A549 (cell line): Measurements from ENCODE around the gene SPCS3. TPM values are rescaled to one million over a fixed set of nuclear protein-coding genes. Genes with fewer than 3 reads are reported as not detected.

Source experiments
- ATAC-seq, 2 experiments: fragments of 200-7000 bp in 1 of 2; fragments of >200 bp in 1 of 2; cut with Nextera tagmentation in 1 of 2; cut with Tn5 transposase in 1 of 2; 3 replicates each; pipeline versions ENCODE4 v1.8.0 to v1.9.1; 2018 to 2020; ENCODE audit warnings: mild to moderate bottlenecking in 1 of 2, moderate library complexity in 1 of 2
- CTCF ChIA-PET: fragments of 300-600 bp; sonication (Branson Sonifier 250); formaldehyde crosslinking; extraction: SDS; loops from one replicate; lab custom pipeline; 2021; ENCODE audit warnings: antibody characterized with exemption, inconsistent platforms; lab: Yijun Ruan, JAX
- POLR2A ChIA-PET: fragments of 350-600 bp; formaldehyde crosslinking; extraction: SDS; loops from one replicate; lab custom pipeline; 2021; ENCODE audit warnings: antibody characterized with exemption, inconsistent platforms; lab: Yijun Ruan, JAX
- DNase-seq, 2 experiments: peaks; one replicate each; pipeline versions ENCODE4 v3.0.0 to v3.0.0-alpha.2; 2011 to 2016; ENCODE audit warnings: low read depth in 1 of 2, low spot score in 1 of 2
- FAIRE-seq: peaks from 2 replicates; lab custom pipeline; 2011; peaks lifted over from hg19 to GRCh38; lab: Jason Lieb, UNC
- H3K27ac ChIP-seq, 2 experiments: fragments of >200 bp; sonication (Bioruptor Twin); formaldehyde crosslinking; 3 replicates each; pipeline ENCODE4 v1.5.1; 2016 to 2017
- H3K4me1 ChIP-seq: fragments of >200 bp; sonication (Bioruptor Twin); formaldehyde crosslinking; 3 replicates; pipeline ENCODE4 v1.6.1; 2016
- H3K4me2 ChIP-seq: fragments of >200 bp; sonication (Bioruptor Twin); formaldehyde crosslinking; 3 replicates; pipeline ENCODE4 v1.6.1; 2016
- H3K4me3 ChIP-seq: fragments of >200 bp; sonication (Bioruptor Twin); formaldehyde crosslinking; 3 replicates; pipeline ENCODE4 v1.5.1; 2016
- H3K9me3 ChIP-seq: fragments of >200 bp; sonication (Bioruptor Twin); formaldehyde crosslinking; 3 replicates; pipeline ENCODE4 v1.6.1; 2016
- CEBPB ChIP-seq, 2 experiments: fragments of >200 bp in 1 of 2; sonication (Bioruptor Twin) in 1 of 2; formaldehyde crosslinking in 1 of 2; IDR thresholded peaks; 2 replicates each; pipeline ENCODE4 v1.6.1; 2012 to 2016
- EHMT2 ChIP-seq: fragments of 200-600 bp; sonication (generic); IDR thresholded peaks from 2 replicates; pipeline ENCODE4 v1.6.1; 2016; ENCODE audit warnings: antibody characterized with exemption, low read depth, mild to moderate bottlenecking, moderate library complexity
- ESRRA ChIP-seq: fragments of 150-350 bp; IDR thresholded peaks from 2 replicates; pipeline ENCODE4 v1.6.1; 2014; ENCODE audit warnings: mild to moderate bottlenecking, low read length, borderline replicate concordance
- HDAC2 ChIP-seq: fragments of 200-600 bp; sonication (generic); IDR thresholded peaks from 2 replicates; pipeline ENCODE4 v1.6.1; 2016
- HOXB13 ChIP-seq: fragments of 250-450 bp; sonication (Bioruptor Pico); IDR thresholded peaks from 2 replicates; pipeline ENCODE4 v1.5.0; 2020; ENCODE audit warnings: low read depth, mild to moderate bottlenecking, moderate library complexity
- HOXB5 ChIP-seq: fragments of 250-450 bp; sonication (Bioruptor Pico); IDR thresholded peaks from 2 replicates; pipeline ENCODE4 v1.5.0; 2020; ENCODE audit warnings: mild to moderate bottlenecking, moderate library complexity
- MAFK ChIP-seq: fragments of 450-650 bp; IDR thresholded peaks from 2 replicates; pipeline ENCODE4 v1.6.1; 2014; ENCODE audit not compliant: partially characterized antibody
- MAZ ChIP-seq: fragments of 150-350 bp; IDR thresholded peaks from 2 replicates; pipeline ENCODE4 v1.6.1; 2014; ENCODE audit warnings: antibody characterized with exemption, low read depth, low read length, borderline replicate concordance
- NR3C1 ChIP-seq: fragments of >200 bp; sonication (Bioruptor Twin); formaldehyde crosslinking; IDR thresholded peaks from 3 replicates; pipeline ENCODE4 v1.6.1; 2017
- PBX3 ChIP-seq: IDR thresholded peaks from 2 replicates; pipeline ENCODE4 v1.6.1; 2012
- RAD21 ChIP-seq, 2 experiments: fragments of >200 bp in 1 of 2; sonication (Bioruptor Twin) in 1 of 2; formaldehyde crosslinking in 1 of 2; IDR thresholded peaks in 1 of 2; conservative IDR thresholded peaks in 1 of 2; 2 replicates in 1 of 2; 3 replicates in 1 of 2; pipeline ENCODE4 v1.6.1; 2012 to 2018; ENCODE audit warnings: inconsistent platforms in 1 of 2
- RCOR1 ChIP-seq: fragments of 150-350 bp; IDR thresholded peaks from 2 replicates; pipeline ENCODE4 v1.6.1; 2014; ENCODE audit warnings: antibody characterized with exemption, low read length, low read depth
- SMC3 ChIP-seq: fragments of >200 bp; sonication (Bioruptor Twin); formaldehyde crosslinking; IDR thresholded peaks from 3 replicates; pipeline ENCODE4 v1.6.1; 2018; ENCODE audit warnings: inconsistent platforms
- WGBS: methylation state at CpG from one replicate; pipeline ENCODE4 v1.1.6; 2017; ENCODE audit errors: missing lambda C conversion rate; 5-methylcytosine and 5-hydroxymethylcytosine counted together
- polyA plus RNA-seq, 4 experiments: library from polyadenylated mRNA; depleted of rRNA in 3 of 4; stranded (reverse); fragments of >200 nt; fragmentation: RNase III in 1 of 4; extraction: RNeasy Plus Mini Kit Qiagen cat#74134 plus additional on column Dnase treatment in 1 of 4; gene quantifications; 2 replicates in 3 of 4; 3 replicates in 1 of 4; pipeline ENCODE4 v1.2.3, GENCODE V29; 2011 to 2017
- TF ChIP-seq, protein P1 (sequence below): fragments of >200 bp; sonication (Bioruptor Twin); formaldehyde crosslinking; IDR thresholded peaks from 2 replicates; pipeline ENCODE4 v1.6.1; 2016
- TF ChIP-seq, protein P2 (sequence below): fragments of >200 bp; sonication (Bioruptor Twin); formaldehyde crosslinking; IDR thresholded peaks from 3 replicates; pipeline ENCODE4 v1.5.1; 2016
- TF ChIP-seq, protein P3 (sequence below): fragments of >200 bp; sonication (Bioruptor Twin); formaldehyde crosslinking; IDR thresholded peaks from 3 replicates; pipeline ENCODE4 v1.6.1; 2016

SPCS3 gene
- polyA plus RNA-seq, 2 of the 4 experiments (the other 2 are of a cell fraction): 33.2 to 44.5 TPM

DNA sequence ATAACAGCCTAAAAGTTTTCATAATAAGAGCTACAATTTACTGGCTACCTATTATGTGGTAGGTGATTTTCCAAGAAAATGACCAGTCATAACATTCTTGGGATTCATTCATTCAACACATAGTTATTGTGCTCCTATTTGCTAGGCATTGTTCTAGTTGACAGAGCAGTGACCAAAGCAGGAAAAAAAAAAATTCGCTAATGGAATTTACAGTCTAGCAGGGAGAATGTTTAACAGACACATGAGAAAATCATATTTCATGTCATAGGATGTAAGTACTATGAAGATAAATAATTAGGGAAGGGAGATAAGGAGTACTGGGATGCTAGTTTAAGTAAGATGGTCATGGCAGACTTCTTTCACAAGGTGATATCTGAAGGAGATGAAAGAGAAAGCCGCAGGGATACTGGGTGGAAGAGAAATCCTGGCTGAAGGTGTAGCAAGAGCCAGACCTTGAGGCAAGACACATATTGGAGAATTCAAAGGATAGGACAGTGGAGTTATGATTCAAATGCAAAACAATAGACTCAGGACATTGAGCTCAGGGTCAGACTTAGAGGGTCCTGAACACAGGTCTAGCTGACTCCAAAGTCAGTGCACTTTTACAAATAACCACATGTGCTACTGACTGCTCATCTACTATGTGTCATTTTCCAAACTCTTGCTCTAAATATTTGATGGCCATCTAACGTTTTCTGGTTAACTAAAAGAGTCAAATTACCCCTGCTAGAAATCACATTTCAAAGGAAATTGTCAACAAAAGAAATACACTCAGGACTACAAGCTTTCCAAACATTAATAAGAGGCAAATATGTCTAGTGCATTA is 20.4 kb downstream of the SPCS3 start (continued):
- TF ChIP-seq, protein P1, sequence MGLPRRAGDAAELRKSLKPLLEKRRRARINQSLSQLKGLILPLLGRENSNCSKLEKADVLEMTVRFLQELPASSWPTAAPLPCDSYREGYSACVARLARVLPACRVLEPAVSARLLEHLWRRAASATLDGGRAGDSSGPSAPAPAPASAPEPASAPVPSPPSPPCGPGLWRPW: no peak
- no peak for TF ChIP-seq MAZ
- TF ChIP-seq, protein P2, sequence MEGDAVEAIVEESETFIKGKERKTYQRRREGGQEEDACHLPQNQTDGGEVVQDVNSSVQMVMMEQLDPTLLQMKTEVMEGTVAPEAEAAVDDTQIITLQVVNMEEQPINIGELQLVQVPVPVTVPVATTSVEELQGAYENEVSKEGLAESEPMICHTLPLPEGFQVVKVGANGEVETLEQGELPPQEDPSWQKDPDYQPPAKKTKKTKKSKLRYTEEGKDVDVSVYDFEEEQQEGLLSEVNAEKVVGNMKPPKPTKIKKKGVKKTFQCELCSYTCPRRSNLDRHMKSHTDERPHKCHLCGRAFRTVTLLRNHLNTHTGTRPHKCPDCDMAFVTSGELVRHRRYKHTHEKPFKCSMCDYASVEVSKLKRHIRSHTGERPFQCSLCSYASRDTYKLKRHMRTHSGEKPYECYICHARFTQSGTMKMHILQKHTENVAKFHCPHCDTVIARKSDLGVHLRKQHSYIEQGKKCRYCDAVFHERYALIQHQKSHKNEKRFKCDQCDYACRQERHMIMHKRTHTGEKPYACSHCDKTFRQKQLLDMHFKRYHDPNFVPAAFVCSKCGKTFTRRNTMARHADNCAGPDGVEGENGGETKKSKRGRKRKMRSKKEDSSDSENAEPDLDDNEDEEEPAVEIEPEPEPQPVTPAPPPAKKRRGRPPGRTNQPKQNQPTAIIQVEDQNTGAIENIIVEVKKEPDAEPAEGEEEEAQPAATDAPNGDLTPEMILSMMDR: no peak
- no peak for TF ChIP-seq RCOR1
- TF ChIP-seq ESRRA: no peak
- TF ChIP-seq NR3C1: no peak
- no peak for TF ChIP-seq RAD21 (conservative IDR thresholded peaks at IDR 0.05 in 1 of 2, IDR thresholded peaks at IDR 0.05 in 1 of 2)

DNA sequence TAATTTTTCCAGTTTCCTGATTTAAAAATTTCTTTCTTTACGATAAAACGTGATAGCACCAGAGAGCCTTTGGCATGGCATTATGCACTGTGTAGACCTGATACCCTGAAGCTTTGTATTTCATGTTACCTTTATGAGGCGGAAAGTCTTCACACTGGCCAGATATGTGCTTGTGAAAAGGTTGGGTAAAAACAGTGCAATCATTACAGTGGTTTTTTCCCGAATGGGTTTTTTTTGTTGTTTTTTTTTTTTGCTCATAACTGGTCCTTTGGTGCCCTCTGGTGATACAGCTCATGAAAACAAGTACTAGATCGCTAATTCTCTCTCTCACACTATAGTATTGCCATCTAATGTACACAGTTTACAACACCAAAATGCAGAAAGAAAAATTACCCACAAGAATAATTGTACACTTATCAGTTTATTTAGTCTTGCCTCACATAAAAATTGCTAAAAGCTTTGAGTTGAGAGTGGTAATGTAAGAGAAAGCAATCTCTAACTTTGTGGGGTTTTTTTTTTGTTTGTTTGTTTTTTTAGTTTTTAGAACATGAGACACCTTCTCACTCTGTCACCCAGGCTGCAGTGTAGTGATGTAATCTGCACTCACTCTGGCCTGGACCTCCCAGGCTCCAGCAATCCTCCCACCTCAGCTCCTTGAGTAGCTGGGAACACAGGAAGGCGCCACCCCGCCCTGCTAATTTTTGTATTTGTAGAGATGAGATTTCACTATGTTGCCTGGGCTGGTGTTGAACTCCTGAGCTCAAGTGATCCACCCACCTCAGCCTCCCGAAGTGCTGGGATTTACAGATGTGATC is 21.3 kb downstream of the SPCS3 start:
- POLR2A ChIA-PET: no interaction called here
- Histone ChIP-seq H3K4me3 (no peak overlapping the region), H3K27ac (no peak overlapping the region), H3K4me1 (no peaks in the 10 kb centered on the region), H3K4me2 (0 out of 3 replicates have a peak overlapping the region, but pooled peaks have one; percentile 27), H3K9me3 (peaks cover 13% of the 10 kb centered on the region; the same call in 2 of the 3 replicates)
- DNase-seq (peak in 1 of 2 experiments; percentile 38), FAIRE-seq (no peak), ATAC-seq (peak; percentile 50 to 69; a peak in 4 of 6 replicates)
- TF ChIP-seq PBX3: no peak
- TF ChIP-seq, protein P1: no peak
- TF ChIP-seq HDAC2: no peak
- TF ChIP-seq RAD21 (conservative IDR thresholded peaks at IDR 0.05 in 1 of 2, IDR thresholded peaks at IDR 0.05 in 1 of 2): peak; percentile 76
- peak; percentile 75 for TF ChIP-seq SMC3
- TF ChIP-seq, protein P2: peak; percentile 65
- CTCF ChIA-PET: interaction anchor here (0.6 to 4.4 kb wide), 37 partner anchors 9 to 802 kb away, joined by 3 to 31 read pairs (median 3); no protein-coding TSS in a partner anchor
- WGBS: 43% methylated on average over 8 of the region's 8 CpGs

DNA sequence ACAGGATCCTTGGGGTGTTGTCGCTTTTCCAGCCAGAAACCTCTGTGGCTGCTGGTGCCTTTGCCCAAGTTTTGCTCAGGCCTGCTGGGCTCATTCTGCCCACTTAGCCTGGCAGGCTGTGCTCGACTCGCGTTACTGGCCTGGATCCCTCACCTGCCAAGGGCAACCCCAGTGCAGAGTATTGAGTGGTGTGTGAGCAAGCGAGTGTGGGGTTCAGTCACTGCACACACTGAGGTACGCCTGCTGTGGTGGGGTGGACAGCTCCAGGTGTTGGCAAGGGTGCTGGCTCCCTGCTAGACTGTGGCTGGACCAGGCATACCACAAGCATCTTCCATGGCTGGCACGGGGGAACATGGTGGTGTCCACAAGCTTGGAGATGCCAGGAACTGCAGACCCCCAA is 22.6 kb downstream of the SPCS3 start:
- Histone ChIP-seq H3K27ac (no peak overlapping the region), H3K4me3 (no peak overlapping the region), H3K4me2 (no peak overlapping the region), H3K9me3 (peaks cover 13% of the 10 kb centered on the region; the same call in 2 of the 3 replicates), H3K4me1 (no peaks in the 10 kb centered on the region)
- DNase-seq (no peak), ATAC-seq (no peak), FAIRE-seq (no peak)
- 74% methylated on average over 7 of the region's 7 CpGs for WGBS
- CTCF ChIA-PET: interaction anchor here (1.4 to 4.4 kb wide), 3 partner anchors 9 to 308 kb away, joined by 4 to 31 read pairs (median 8); no protein-coding TSS in a partner anchor
- POLR2A ChIA-PET: no interaction called here
- TF ChIP-seq, protein P3, sequence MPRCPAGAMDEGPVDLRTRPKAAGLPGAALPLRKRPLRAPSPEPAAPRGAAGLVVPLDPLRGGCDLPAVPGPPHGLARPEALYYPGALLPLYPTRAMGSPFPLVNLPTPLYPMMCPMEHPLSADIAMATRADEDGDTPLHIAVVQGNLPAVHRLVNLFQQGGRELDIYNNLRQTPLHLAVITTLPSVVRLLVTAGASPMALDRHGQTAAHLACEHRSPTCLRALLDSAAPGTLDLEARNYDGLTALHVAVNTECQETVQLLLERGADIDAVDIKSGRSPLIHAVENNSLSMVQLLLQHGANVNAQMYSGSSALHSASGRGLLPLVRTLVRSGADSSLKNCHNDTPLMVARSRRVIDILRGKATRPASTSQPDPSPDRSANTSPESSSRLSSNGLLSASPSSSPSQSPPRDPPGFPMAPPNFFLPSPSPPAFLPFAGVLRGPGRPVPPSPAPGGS: no peak
- TF ChIP-seq CEBPB (IDR thresholded peaks at IDR 0.05) (no peak), EHMT2 (no peak), HOXB5 (CRISPR knock-in tag) (no peak), HOXB13 (CRISPR knock-in tag) (no peak), MAFK (no peak), MAZ (no peak)
